MG63 (cell line): ENCODE measurements around the gene CIAO2A. TPM values are rescaled to one million over a fixed set of nuclear protein-coding genes. Genes with fewer than 3 reads are reported as not detected.
"Not testable (repeated sequence)": the region's sequence is repeated elsewhere in the genome, so short reads cannot be mapped to it uniquely, and the experiment has no call there.

Experiments used
- DNase-seq: peaks from one replicate; pipeline ENCODE4 v3.0.0-alpha.2; 2020
- H3K27me3 ChIP-seq: fragments of 250-450 bp; sonication (Bioruptor Pico); 2 replicates; pipeline ENCODE4 v1.5.1; 2020; ENCODE audit warnings: mild to moderate bottlenecking, moderate library complexity
- H3K36me3 ChIP-seq: fragments of 250-450 bp; sonication (Bioruptor Pico); 2 replicates; pipeline ENCODE4 v1.5.1; 2020; ENCODE audit warnings: mild to moderate bottlenecking, moderate library complexity
- H3K4me3 ChIP-seq: fragments of 250-450 bp; sonication (Bioruptor Pico); 2 replicates; pipeline ENCODE4 v1.5.1; 2020; ENCODE audit warnings: mild to moderate bottlenecking, moderate library complexity
- H3K9me3 ChIP-seq: fragments of 250-450 bp; sonication (Bioruptor Pico); 2 replicates; pipeline ENCODE4 v1.5.1; 2020; ENCODE audit warnings: mild to moderate bottlenecking, moderate library complexity
- total RNA-seq: library from RNA; depleted of rRNA; stranded (reverse); fragments of >200 nt; shearing (Covaris generic); gene quantifications from 2 replicates; pipeline ENCODE4 v1.2.3, GENCODE V29; 2014; ENCODE audit warnings: low replicate concordance

CIAO2A gene
- total RNA-seq, 1 experiment from 2014 or later, result 187 TPM

- H3K27me3 ChIP-seq, result no peaks in the 10 kb centered on the region
- peaks cover 32% of the 10 kb centered on the region for H3K36me3 ChIP-seq
- peak; percentile 30 for DNase-seq
Observed at GRCh38 chr15:64092864-64093626, 593 bp downstream of the CIAO2A start.

GRCh38 chr15:64092075-64092820, 1.4 kb downstream of the CIAO2A start:
- Histone ChIP-seq H3K27me3 (no peaks in the 10 kb centered on the region), H3K9me3 (no peaks in the 10 kb centered on the region), H3K36me3 (peaks cover 39% of the 10 kb centered on the region), H3K4me3 (peak overlapping the region; percentile 91)
- DNase-seq, result no peak

More at GRCh38 chr15:64092864-64093626, 593 bp downstream of the CIAO2A start:
- Histone ChIP-seq H3K9me3 (no peaks in the 10 kb centered on the region), H3K4me3 (peak overlapping the region; percentile 91)

DNA sequence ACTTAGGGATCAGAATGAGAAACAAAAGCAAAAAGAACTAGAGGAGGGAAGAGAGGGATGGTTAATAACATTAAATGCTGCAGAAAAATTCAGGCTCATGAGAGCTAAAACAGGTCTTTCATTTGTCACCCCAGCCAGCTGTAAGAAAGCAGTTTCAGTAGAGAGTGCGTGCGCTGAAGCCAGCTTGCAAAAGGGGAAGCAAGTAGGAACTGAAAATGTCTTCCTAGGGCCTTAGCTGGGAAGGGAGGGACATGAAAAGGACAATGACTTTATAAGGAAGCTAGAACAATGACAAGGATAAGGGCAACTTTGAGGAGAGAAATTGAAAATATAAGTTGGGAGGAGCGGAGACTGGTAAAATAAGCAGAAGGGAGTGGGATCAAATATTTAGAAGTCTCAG, 3.1 kb downstream of the CIAO2A start:
- H3K9me3 ChIP-seq, result no peaks in the 10 kb centered on the region
- H3K36me3 ChIP-seq, result peaks cover 44% of the 10 kb centered on the region
- DNase-seq, result no peak

GRCh38 chr15:64089543-64090280, 3.9 kb downstream of the CIAO2A start:
- no peak for DNase-seq
- Histone ChIP-seq H3K27me3 (no peaks in the 10 kb centered on the region), H3K9me3 (no peaks in the 10 kb centered on the region), H3K4me3 (no peak overlapping the region), H3K36me3 (peaks cover 44% of the 10 kb centered on the region)

More for the DNA sequence above, 3.1 kb downstream of the CIAO2A start:
- Histone ChIP-seq H3K4me3 (no peak overlapping the region), H3K27me3 (no peaks in the 10 kb centered on the region)

- no peaks in the 10 kb centered on the region for H3K9me3 ChIP-seq
- no peak overlapping the region for H3K4me3 ChIP-seq
- peaks cover 38% of the 10 kb centered on the region for H3K36me3 ChIP-seq
- no peak for DNase-seq
- no peaks in the 10 kb centered on the region for H3K27me3 ChIP-seq
Observed at GRCh38 chr15:64082757-64083156, 10.9 kb downstream of the CIAO2A start.

DNA sequence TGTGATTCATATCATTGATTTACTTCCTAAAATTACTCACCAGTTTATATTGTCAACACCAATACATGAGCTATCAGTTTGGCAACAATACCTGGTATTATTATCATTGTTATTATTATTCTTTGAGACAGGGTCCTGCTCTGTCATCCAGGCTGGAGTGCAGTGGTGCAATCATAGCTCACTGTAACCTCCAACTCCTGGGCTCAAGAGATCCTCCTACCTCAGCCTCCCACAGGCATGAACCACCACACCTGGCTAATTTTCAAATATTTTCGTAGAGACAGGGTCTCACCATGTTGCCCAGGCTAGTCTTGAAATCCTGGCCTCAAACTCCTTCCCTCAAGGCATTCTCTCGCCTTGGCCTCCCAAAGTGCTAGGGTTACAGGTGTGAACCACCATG, 20.1 kb downstream of the CIAO2A start:
- H3K9me3 ChIP-seq, DNase-seq, H3K27me3 ChIP-seq, H3K4me3 ChIP-seq: not testable (repeated sequence)
- H3K36me3 ChIP-seq, result peaks cover 18% of the 10 kb centered on the region

DNA sequence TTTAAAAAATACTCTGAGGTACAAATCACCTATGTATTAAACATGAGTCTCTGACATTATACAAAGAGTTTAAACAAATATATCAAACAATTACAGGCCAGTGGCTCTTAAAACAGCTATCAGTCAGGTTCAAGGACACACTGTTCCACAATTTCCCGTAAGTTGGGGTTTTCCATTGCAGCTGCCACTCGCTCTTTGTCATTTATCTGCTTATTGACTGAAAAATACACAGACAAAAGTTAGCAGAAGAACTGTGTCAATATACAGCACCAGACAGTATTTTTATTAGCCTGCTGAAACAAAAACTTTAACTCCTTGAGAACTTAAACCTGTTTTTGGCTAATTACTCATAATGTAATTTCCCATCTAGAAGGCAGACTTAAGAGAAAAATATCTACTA, 20.8 kb downstream of the CIAO2A start:
- no peaks in the 10 kb centered on the region for H3K9me3 ChIP-seq
- H3K4me3 ChIP-seq, result no peak overlapping the region
- H3K36me3 ChIP-seq, result peaks cover 18% of the 10 kb centered on the region
- DNase-seq, result no peak
- H3K27me3 ChIP-seq, result no peaks in the 10 kb centered on the region

DNA sequence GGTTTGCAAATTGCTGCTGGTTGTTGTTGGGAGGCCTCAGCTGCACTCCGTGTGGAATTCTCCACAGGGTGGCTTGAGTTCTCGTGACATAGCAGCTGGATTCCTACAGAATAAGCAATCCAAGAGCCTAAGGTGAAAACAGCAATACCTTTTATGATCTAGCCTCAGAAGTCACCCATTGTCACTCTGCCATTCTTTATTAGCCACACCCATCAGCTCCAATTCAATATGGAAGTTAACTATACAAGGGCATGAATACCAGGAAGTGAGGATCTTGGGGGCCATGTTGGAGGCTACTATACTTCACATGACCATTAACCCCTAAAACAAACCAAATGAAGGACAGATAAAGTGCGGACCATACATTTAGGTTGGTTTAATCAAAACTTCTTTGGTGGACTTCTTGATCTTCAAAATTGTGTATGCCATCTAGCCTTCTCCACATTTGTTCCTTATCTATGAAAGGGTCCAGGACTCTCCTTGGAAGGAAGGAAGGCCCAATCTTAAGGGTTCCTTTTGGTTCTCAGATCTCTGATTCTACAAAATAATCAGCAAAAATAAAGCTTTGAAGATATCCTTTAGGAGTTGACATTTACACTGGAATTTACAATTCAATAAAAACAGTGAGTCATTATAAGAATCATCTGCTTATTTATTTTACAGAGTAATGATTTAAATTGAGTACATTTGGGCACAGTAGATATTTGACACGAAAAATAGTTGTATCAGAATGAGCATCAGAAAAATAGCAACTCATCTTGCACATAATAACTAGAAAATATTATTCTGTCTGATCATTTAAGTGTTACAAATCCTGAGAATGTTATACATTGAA, 21.5 kb downstream of the CIAO2A start:
- no peak for DNase-seq
- Histone ChIP-seq H3K9me3 (no peaks in the 10 kb centered on the region), H3K4me3 (no peak overlapping the region), H3K27me3 (no peaks in the 10 kb centered on the region), H3K36me3 (peaks cover 18% of the 10 kb centered on the region)

DNA sequence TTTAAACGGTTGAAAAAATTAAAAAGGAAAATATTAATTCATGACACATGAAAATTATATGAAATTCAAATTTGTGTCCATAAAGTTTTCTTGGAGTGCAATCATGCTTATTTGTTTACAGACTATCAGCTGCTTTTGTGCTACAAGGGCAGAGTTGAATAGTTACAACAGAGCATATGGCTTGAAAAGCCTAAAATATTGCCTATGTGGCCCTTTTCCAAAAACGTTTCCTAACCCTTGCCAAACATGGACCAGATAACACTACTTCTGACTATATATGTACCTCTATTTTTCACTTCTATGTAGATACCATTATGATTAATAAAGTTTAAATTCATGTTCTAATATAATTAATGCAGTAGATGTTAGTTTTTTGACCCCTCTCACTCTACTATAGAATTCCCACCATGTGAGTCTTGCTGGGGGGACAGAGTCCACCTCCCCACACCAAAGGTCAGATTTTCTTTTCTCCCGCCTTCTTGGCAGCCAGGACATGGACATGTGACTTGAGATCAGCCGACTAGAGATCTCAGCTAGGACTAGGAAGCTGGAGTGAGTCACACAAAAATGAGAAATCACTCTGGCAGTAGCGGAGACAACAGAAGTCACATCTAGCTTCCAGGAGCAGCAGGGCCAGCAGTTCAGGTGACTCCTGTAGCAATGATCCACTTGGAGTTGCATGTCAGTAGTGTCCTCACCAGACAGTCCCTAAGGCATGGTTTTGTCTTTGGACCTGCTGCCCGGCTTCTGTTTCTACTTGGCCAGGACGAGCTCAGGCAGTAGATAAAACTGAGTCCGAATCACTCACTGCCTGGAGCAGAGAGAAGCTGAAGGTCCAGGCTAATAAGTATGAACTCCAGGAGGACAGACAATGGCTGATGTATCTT, 22.4 kb downstream of the CIAO2A start:
- Histone ChIP-seq H3K27me3 (no peaks in the 10 kb centered on the region), H3K9me3 (no peaks in the 10 kb centered on the region), H3K4me3 (no peak overlapping the region), H3K36me3 (peaks cover 18% of the 10 kb centered on the region)
- peak; percentile 73 for DNase-seq

GRCh38 chr15:64070106-64070505, 23.5 kb downstream of the CIAO2A start:
- Histone ChIP-seq H3K36me3 (peaks cover 15% of the 10 kb centered on the region), H3K27me3 (no peaks in the 10 kb centered on the region), H3K9me3 (no peaks in the 10 kb centered on the region), H3K4me3 (no peak overlapping the region)
- no peak for DNase-seq

DNA sequence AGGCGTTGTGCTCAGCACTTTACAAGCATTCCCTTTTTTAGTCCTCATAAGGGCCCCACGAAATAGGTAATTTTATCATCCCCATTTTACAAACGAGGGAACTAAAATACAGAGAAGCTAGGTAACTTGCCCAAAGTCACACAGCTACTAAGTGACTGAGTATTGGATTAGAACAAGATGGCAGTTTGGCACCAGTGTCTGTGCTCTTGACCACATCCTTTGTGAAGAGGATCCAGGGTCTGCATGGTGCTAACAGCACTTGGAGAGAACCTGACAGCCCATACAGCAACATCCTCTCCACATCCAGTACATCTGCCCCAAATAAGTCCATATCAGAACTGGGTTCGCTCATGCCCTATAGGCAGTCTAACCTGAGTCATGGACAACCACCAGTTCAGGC, 25.5 kb downstream of the CIAO2A start:
- DNase-seq, result no peak

DNA sequence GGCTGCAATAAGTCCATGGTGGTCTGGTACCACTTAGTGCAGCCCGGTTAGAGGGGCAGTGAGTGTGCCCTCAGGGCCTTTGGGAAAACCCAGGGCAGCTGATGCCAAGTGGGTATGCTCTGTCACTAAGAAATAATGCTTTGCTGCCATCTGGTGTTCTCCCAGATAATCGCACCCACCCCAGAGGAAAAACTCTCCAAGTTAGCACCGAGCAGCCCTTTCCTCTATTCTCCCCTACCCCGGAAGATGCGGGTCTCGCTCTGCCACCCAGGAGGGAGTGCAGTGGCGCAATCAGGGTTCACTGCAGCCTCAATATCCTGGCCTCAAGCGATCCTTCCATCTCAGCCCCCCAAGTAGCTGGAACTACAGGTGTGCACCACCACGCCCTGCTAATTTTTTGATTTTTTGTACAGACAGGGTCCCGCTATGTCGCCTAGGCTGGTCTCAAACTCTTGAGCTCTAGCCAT, 26.0 kb downstream of the CIAO2A start:
- H3K4me3 ChIP-seq, result no peak overlapping the region
- H3K9me3 ChIP-seq, result no peaks in the 10 kb centered on the region
- DNase-seq, result peak; percentile 46
- peaks cover 9% of the 10 kb centered on the region for H3K36me3 ChIP-seq
- H3K27me3 ChIP-seq, result no peaks in the 10 kb centered on the region

More for the DNA sequence above, 25.5 kb downstream of the CIAO2A start:
- Histone ChIP-seq H3K36me3 (peaks cover 9% of the 10 kb centered on the region), H3K9me3 (no peaks in the 10 kb centered on the region), H3K4me3 (no peak overlapping the region), H3K27me3 (no peaks in the 10 kb centered on the region)

GRCh38 chr15:64066451-64066850, 27.2 kb downstream of the CIAO2A start:
- H3K27me3 ChIP-seq, result no peaks in the 10 kb centered on the region
- DNase-seq, result no peak

DNA sequence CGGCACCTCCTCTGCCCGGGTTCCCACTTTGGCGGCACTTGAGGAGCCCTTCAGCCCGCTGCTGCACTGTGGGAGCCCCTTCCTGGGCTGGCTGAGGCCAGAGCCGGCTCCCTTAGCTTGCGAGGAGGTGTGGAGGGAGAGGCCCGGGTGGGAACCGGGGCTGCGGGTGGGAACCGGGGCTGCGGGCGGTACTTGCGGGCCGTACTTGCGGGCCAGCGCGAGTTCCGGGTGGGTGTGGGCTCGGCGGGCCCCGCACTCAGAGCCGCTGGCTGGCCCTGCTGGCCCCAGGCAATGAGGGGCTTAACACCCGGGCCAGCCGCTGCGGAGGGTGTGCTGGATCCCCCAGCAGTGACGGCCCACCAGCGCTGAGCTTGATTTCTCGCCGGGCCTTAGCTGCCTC, 32.9 kb downstream of the CIAO2A start:
- Histone ChIP-seq H3K9me3 (peaks cover 2% of the 10 kb centered on the region; the same call in 1 of the 2 replicates), H3K36me3 (no peaks in the 10 kb centered on the region), H3K4me3 (no peak overlapping the region), H3K27me3 (no peaks in the 10 kb centered on the region)
- DNase-seq, result no peak

More at GRCh38 chr15:64066451-64066850, 27.2 kb downstream of the CIAO2A start:
- H3K36me3 ChIP-seq, result no peaks in the 10 kb centered on the region; the same call in 1 of the 2 replicates
- no peaks in the 10 kb centered on the region for H3K9me3 ChIP-seq
- no peak overlapping the region for H3K4me3 ChIP-seq

GRCh38 chr15:64059104-64059503, 34.5 kb downstream of the CIAO2A start:
- H3K4me3 ChIP-seq, H3K36me3 ChIP-seq, DNase-seq, H3K9me3 ChIP-seq, H3K27me3 ChIP-seq: not testable (repeated sequence)
